GM12878 (cell line): ENCODE data around the gene ANKFY1. TPM values are rescaled to one million over a fixed set of nuclear protein-coding genes. Genes with fewer than 3 reads are reported as not detected.

Experiments used
- ATAC-seq: fragments of 200-7000 bp; cut with Tn5 transposase; 3 replicates; pipeline ENCODE4 v1.9.1; 2020; ENCODE audit warnings: mild to moderate bottlenecking, moderate library complexity
- BruUV-seq: library from RNA; stranded (reverse); fragments of 400-500 nt; replicated peaks from 2 replicates; lab custom pipeline; 2021; lab: Mats Ljungman, UMichigan
- CTCF ChIA-PET: fragments of 300-600 bp; sonication (Branson Sonifier 250); formaldehyde crosslinking; extraction: SDS; loops from one replicate; lab custom pipeline; 2021; ENCODE audit warnings: inconsistent platforms; lab: Yijun Ruan, JAX
- POLR2A ChIA-PET: fragments of 350-600 bp; formaldehyde crosslinking; extraction: SDS; loops from one replicate; lab custom pipeline; 2021; ENCODE audit warnings: inconsistent platforms; lab: Charles Lee
- RAD21 ChIA-PET: fragments of 300-600 bp; sonication (Branson Sonifier 250); formaldehyde crosslinking; loops from one replicate; lab custom pipeline; 2023; ENCODE audit warnings: antibody characterized with exemption; ENCODE audit not compliant: unreplicated experiment; lab: Charles Lee
- SMC1A ChIA-PET: fragments of 300-600 bp; sonication (Branson Sonifier 250); formaldehyde crosslinking; loops from one replicate; lab custom pipeline; 2023; ENCODE audit not compliant: unreplicated experiment, uncharacterized antibody; lab: Charles Lee
- DNase-seq: peaks from one replicate; pipeline ENCODE4 v3.0.0-alpha.2; 2011; ENCODE audit warnings: low read depth, low spot score
- FAIRE-seq: peaks from 3 replicates; lab custom pipeline; 2011; peaks lifted over from hg19 to GRCh38; lab: Jason Lieb, UNC
- H2AFZ ChIP-seq: 2 replicates; pipeline ENCODE4 v1.6.0; 2011; ENCODE audit warnings: low read depth, low read length, control low read depth; ENCODE audit not compliant: control insufficient read depth
- H3K27ac ChIP-seq: 2 replicates; pipeline ENCODE4 v1.5.1; 2011; ENCODE audit warnings: control low read depth; ENCODE audit not compliant: control insufficient read depth, insufficient read depth
- H3K27me3 ChIP-seq, 2 experiments: replicated peaks in 1 of 2; 2 replicates each; pipeline versions ENCODE4 v1.6.0 to v1.6.1; 2011; ENCODE audit warnings: low read length in 1 of 2; ENCODE audit not compliant: control insufficient read depth in 2 of 2, insufficient read depth in 2 of 2
- H3K36me3 ChIP-seq, 2 experiments: 2 replicates each; pipeline ENCODE4 v1.5.1; 2011; ENCODE audit warnings: low read length in 1 of 2; ENCODE audit not compliant: control insufficient read depth in 2 of 2, insufficient read depth in 2 of 2
- H3K4me1 ChIP-seq: 2 replicates; pipeline ENCODE4 v1.6.1; 2011; ENCODE audit warnings: mild to moderate bottlenecking, low read length, moderate library complexity, mixed read lengths; ENCODE audit not compliant: control insufficient read depth, insufficient read depth
- H3K4me2 ChIP-seq: 2 replicates; pipeline ENCODE4 v1.6.0; 2011; ENCODE audit warnings: control low read depth; ENCODE audit not compliant: control insufficient read depth, insufficient read depth
- H3K4me3 ChIP-seq: fragments of 200-600 bp; sonication (generic); 2 replicates; pipeline ENCODE4 v1.5.1; 2016
- H3K79me2 ChIP-seq: 2 replicates; pipeline ENCODE4 v1.6.0; 2011; ENCODE audit warnings: low read length; ENCODE audit not compliant: control insufficient read depth, insufficient read depth
- H3K9ac ChIP-seq: 2 replicates; pipeline ENCODE4 v1.8.0; 2011; ENCODE audit warnings: low read length, control low read depth, mixed read lengths; ENCODE audit not compliant: control insufficient read depth, insufficient read depth
- H3K9me3 ChIP-seq: replicated peaks from 3 replicates; pipeline ENCODE4 v1.5.1; 2011; ENCODE audit warnings: mild to moderate bottlenecking, low read length; ENCODE audit not compliant: control insufficient read depth, insufficient read depth
- H4K20me1 ChIP-seq: 2 replicates; pipeline ENCODE4 v1.6.0; 2011; ENCODE audit not compliant: control insufficient read depth, insufficient read depth
- ATF7 ChIP-seq: fragments of 450-650 bp; IDR thresholded peaks from 2 replicates; pipeline ENCODE4 v1.6.1; 2016; ENCODE audit warnings: low read depth, mild to moderate bottlenecking
- EGR1 ChIP-seq, 2 experiments: IDR thresholded peaks; 1 replicate in 1 of 2; 2 replicates in 1 of 2; pipeline ENCODE4 v1.6.1; 2011 to 2012; ENCODE audit warnings: low read depth in 2 of 2, low read length in 2 of 2, borderline replicate concordance in 1 of 2, mild to moderate bottlenecking in 1 of 2, moderate library complexity in 1 of 2
- EZH2 ChIP-seq: IDR thresholded peaks from 2 replicates; pipeline ENCODE4 v1.6.1; 2012; ENCODE audit warnings: low read depth, mild to moderate bottlenecking, control low read depth, inconsistent platforms, low read length, borderline replicate concordance; ENCODE audit not compliant: control insufficient read depth
- HCFC1 ChIP-seq: fragments of 150-350 bp; IDR thresholded peaks from 2 replicates; pipeline ENCODE4 v1.6.1; 2014; ENCODE audit warnings: low read length
- HDGF ChIP-seq: fragments of 450-650 bp; IDR thresholded peaks from 2 replicates; pipeline ENCODE4 v1.6.1; 2016; ENCODE audit warnings: antibody characterized with exemption
- MTA2 ChIP-seq: fragments of 450-650 bp; IDR thresholded peaks from 2 replicates; pipeline ENCODE4 v1.6.1; 2016; ENCODE audit warnings: low read depth, mild to moderate bottlenecking, moderate library complexity
- NR2C2 ChIP-seq: IDR thresholded peaks from 2 replicates; pipeline ENCODE4 v1.6.1; 2011; ENCODE audit warnings: borderline replicate concordance, low read depth; ENCODE audit not compliant: control insufficient read depth, insufficient read length
- POLR2A ChIP-seq: IDR thresholded peaks from 2 replicates; pipeline ENCODE4 v1.6.1; 2011; ENCODE audit warnings: low read depth, mild to moderate bottlenecking, low read length
- SREBF1 ChIP-seq: IDR thresholded peaks from 2 replicates; pipeline ENCODE4 v1.6.1; 2012; ENCODE audit warnings: mild to moderate bottlenecking, low read length
- STAT1 ChIP-seq: fragments of 450-650 bp; conservative IDR thresholded peaks from 2 replicates; pipeline ENCODE4 v1.6.1; 2014; ENCODE audit warnings: antibody characterized with exemption, mild to moderate bottlenecking
- SUPT20H ChIP-seq: IDR thresholded peaks from 2 replicates; pipeline ENCODE4 v1.6.1; 2011; ENCODE audit warnings: low read depth, mild to moderate bottlenecking, low read length, moderate library complexity, borderline replicate concordance; ENCODE audit not compliant: control insufficient read depth
- TCF3 ChIP-seq: IDR thresholded peaks from 2 replicates; pipeline ENCODE4 v1.6.1; 2012; ENCODE audit warnings: low read depth, mild to moderate bottlenecking, low read length, borderline replicate concordance; ENCODE audit not compliant: insufficient read depth
- ZBTB33 ChIP-seq: fragments of 450-650 bp; IDR thresholded peaks from 2 replicates; pipeline ENCODE4 v1.6.1; 2017; ENCODE audit warnings: mild to moderate bottlenecking
- ZNF217 ChIP-seq: fragments of 450-650 bp; IDR thresholded peaks from 2 replicates; pipeline ENCODE4 v1.6.1; 2017; ENCODE audit warnings: antibody characterized with exemption, mild to moderate bottlenecking
- ZNF24 ChIP-seq: fragments of 450-650 bp; IDR thresholded peaks from 2 replicates; pipeline ENCODE4 v1.6.1; 2017; ENCODE audit warnings: antibody characterized with exemption, mild to moderate bottlenecking
- ZZZ3 ChIP-seq: IDR thresholded peaks from 2 replicates; pipeline ENCODE4 v1.6.1; 2011; ENCODE audit warnings: low read depth; ENCODE audit not compliant: control insufficient read depth, insufficient read length
- WGBS: methylation state at CpG from one replicate; pipeline ENCODE4 v1.1.6; 2016; ENCODE audit warnings: low lambda C conversion rate; ENCODE audit not compliant: insufficient replicate concordance, insufficient coverage; ENCODE audit errors: missing lambda C conversion rate; 5-methylcytosine and 5-hydroxymethylcytosine counted together
- in situ Hi-C: fragments of 300-500 bp; cut with MboI; formaldehyde crosslinking; loops from 9 replicates; pipeline ENCODE4 v1.14.3; 2018; ENCODE audit warnings: mixed read lengths
- intact Hi-C: fragments of 100-400 bp; cut with micrococcal nuclease; formaldehyde crosslinking; loops from one replicate; pipeline ENCODE4 v1.14.2; 2022; ENCODE audit not compliant: unreplicated experiment
- polyA plus RNA-seq, 11 experiments: library from polyadenylated mRNA; depleted of rRNA in 4 of 11; unstranded in 6 of 11; stranded (reverse) in 5 of 11; fragments of >200 nt; fragmentation: Nextera tagmentation in 4 of 11; fragmentation: Illumina TruSeq in 1 of 11; extraction: Ambion mirVana in 4 of 11; extraction: Trizol in 1 of 11; gene quantifications; 1 replicate in 1 of 11; 2 replicates in 10 of 11; pipeline versions ENCODE4 v1.2.1 to v1.2.3, GENCODE V29; 2011 to 2016; ENCODE audit warnings: inconsistent platforms in 2 of 11, missing spikeins in 2 of 11, low read depth in 1 of 11
- total RNA-seq, 4 experiments: library from RNA; depleted of rRNA in 3 of 4; stranded (reverse); fragments of >200 nt in 3 of 4; fragmentation: Illumina TruSeq in 1 of 4; extraction: Trizol in 1 of 4; gene quantifications; 2 replicates each; pipeline versions ENCODE4 v1.2.1 to v1.2.3, GENCODE V29; 2013 to 2021
- TF ChIP-seq, protein P1 (sequence below): IDR thresholded peaks from 2 replicates; pipeline ENCODE4 v1.6.1; 2011; ENCODE audit warnings: mild to moderate bottlenecking, low read depth, low read length, moderate library complexity; ENCODE audit not compliant: insufficient replicate concordance
- TF ChIP-seq, protein P2 (sequence below): fragments of 450-650 bp; IDR thresholded peaks from 2 replicates; pipeline ENCODE4 v1.6.1; 2016; ENCODE audit warnings: mild to moderate bottlenecking, moderate library complexity, borderline replicate concordance

ANKFY1 gene
- total and polyA plus RNA-seq, 10 of the 15 experiments (the other 5 are each of a cell fraction or from before 2014, with no cell fraction given) = 3.0 to 27.7 (median 16.4) TPM

- no peak for FAIRE-seq
- POLR2A ChIA-PET = no interaction called here
- Histone ChIP-seq H3K4me2 (no peak overlapping the region), H3K36me3 (peaks cover 16 to 19% of the 10 kb centered on the region in 2 experiments), H3K4me3 (no peak overlapping the region), H3K9me3 (no peaks in the 10 kb centered on the region), H3K27me3 (no peaks in the 10 kb centered on the region), H3K9ac (no peak overlapping the region), H3K27ac (no peak overlapping the region), H3K4me1 (no peaks in the 10 kb centered on the region), H4K20me1 (no peaks in the 10 kb centered on the region), H3K79me2 (no peaks in the 10 kb centered on the region), H2AFZ (no peak overlapping the region)
- SMC1A ChIA-PET = no interaction called here
- no peak for TF ChIP-seq TCF3
- TF ChIP-seq ZNF217 = no peak
- TF ChIP-seq, protein P1, sequence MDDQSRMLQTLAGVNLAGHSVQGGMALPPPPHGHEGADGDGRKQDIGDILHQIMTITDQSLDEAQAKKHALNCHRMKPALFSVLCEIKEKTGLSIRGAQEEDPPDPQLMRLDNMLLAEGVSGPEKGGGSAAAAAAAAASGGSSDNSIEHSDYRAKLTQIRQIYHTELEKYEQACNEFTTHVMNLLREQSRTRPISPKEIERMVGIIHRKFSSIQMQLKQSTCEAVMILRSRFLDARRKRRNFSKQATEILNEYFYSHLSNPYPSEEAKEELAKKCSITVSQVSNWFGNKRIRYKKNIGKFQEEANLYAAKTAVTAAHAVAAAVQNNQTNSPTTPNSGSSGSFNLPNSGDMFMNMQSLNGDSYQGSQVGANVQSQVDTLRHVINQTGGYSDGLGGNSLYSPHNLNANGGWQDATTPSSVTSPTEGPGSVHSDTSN = no peak
- TF ChIP-seq SREBF1 = no peak
- TF ChIP-seq HCFC1 = no peak
- no peak for TF ChIP-seq EZH2
- TF ChIP-seq MTA2 = no peak
- no peak for TF ChIP-seq STAT1
- TF ChIP-seq ATF7 = no peak
- TF ChIP-seq, protein P2, sequence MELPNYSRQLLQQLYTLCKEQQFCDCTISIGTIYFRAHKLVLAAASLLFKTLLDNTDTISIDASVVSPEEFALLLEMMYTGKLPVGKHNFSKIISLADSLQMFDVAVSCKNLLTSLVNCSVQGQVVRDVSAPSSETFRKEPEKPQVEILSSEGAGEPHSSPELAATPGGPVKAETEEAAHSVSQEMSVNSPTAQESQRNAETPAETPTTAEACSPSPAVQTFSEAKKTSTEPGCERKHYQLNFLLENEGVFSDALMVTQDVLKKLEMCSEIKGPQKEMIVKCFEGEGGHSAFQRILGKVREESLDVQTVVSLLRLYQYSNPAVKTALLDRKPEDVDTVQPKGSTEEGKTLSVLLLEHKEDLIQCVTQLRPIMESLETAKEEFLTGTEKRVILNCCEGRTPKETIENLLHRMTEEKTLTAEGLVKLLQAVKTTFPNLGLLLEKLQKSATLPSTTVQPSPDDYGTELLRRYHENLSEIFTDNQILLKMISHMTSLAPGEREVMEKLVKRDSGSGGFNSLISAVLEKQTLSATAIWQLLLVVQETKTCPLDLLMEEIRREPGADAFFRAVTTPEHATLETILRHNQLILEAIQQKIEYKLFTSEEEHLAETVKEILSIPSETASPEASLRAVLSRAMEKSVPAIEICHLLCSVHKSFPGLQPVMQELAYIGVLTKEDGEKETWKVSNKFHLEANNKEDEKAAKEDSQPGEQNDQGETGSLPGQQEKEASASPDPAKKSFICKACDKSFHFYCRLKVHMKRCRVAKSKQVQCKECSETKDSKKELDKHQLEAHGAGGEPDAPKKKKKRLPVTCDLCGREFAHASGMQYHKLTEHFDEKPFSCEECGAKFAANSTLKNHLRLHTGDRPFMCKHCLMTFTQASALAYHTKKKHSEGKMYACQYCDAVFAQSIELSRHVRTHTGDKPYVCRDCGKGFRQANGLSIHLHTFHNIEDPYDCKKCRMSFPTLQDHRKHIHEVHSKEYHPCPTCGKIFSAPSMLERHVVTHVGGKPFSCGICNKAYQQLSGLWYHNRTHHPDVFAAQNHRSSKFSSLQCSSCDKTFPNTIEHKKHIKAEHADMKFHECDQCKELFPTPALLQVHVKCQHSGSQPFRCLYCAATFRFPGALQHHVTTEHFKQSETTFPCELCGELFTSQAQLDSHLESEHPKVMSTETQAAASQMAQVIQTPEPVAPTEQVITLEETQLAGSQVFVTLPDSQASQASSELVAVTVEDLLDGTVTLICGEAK = no peak
- no peak for TF ChIP-seq HDGF
- TF ChIP-seq ZZZ3 = no peak
- TF ChIP-seq POLR2A = no peak
- TF ChIP-seq EGR1 (IDR thresholded peaks at IDR 0.05; ENCODE audit: borderline replicate concordance in 1 of 2, low read depth in 2 of 2, low read length in 2 of 2) = no peak
- TF ChIP-seq SUPT20H = no peak
- TF ChIP-seq ZBTB33 = no peak
- TF ChIP-seq ZNF24 = no peak
- no peak for TF ChIP-seq NR2C2
- CTCF ChIA-PET = no interaction called here
- in situ Hi-C loops = no loop called here
- no peak for ATAC-seq
- no peak for DNase-seq
- RAD21 ChIA-PET = no interaction called here
- 85% methylated on average over 4 of the region's 4 CpGs for WGBS
- intact Hi-C loops = no loop called here
- BruUV-seq = no TSS peak
Measured at GRCh38 chr17:4116516-4116915, 147.3 kb downstream of the ANKFY1 start.
